HG03460 (cell line): ENCODE measurements around the gene PTPRM.

Experiments used
- ATAC-seq: cut with Tn5 transposase; IDR thresholded peaks from one replicate; pipeline ENCODE4 v1.9.1; 2021; ENCODE audit not compliant: unreplicated experiment

The PTPRM gene

DNA sequence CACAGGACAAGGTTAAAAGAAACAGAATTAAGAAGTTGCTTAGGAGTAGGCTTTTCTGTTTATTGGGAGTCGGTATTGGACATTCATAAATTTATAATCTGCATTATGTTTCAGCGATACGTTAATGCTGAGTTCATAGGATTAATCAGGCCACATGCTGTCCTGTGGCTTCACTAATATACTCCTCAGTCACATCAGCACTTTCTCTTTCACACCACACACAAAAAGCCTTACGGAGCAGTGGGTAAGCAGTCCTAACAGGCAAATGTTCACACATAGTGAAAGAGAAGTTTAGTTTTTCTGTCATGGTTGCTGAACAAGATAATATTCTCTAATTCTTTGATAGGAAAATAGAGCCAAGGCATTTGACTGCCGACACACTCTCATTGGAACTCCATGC is 630.4 kb downstream of the PTPRM start:
- no peak for ATAC-seq

DNA sequence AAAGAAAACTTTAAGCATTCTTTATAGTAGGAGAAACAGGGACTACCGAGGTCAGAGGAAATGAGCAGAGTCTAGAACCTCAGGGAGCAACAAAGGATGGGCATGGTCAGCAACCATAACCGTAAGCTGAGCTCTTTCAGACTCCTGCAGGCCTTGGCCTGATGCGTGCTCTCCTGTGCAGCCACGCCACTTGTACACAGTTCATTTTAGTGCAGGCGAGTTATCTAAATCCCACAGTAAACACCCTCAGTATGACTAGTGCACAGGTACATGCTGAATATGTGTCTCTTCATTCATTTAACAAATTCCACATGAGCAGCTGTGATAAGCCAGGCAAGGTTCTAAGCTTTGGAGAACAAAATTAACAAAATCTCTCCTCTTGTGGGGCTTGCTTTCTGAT is 640.9 kb downstream of the PTPRM start:
- no peak for ATAC-seq

DNA sequence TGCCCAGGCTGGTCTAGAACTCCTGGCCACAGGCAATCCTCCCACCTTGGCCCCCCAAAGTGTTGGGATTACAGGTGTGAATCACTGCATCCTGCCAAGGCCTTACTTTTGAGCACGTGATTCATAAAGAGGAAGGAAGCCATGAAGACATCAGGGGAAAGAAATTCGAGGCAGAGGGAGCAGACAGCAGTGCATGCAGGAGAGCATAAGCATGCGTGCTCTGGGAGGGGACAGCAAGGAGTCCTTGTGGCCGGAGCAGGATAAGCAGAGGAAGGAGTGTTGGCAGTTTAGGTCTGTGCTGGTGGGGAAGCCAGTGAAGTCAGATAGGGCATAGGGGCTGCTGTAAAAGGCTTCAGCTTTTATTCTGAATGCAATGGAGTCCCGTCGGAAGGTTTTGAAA is 641.6 kb downstream of the PTPRM start:
- ATAC-seq = no peak

- ATAC-seq = no peak
Observed at GRCh38 chr18:8212896-8213780, 646.0 kb downstream of the PTPRM start.

- ATAC-seq = no peak
Observed at GRCh38 chr18:8215741-8216140, 648.6 kb downstream of the PTPRM start.

- no peak for ATAC-seq
Observed at GRCh38 chr18:8217051-8217564, 650.0 kb downstream of the PTPRM start.

DNA sequence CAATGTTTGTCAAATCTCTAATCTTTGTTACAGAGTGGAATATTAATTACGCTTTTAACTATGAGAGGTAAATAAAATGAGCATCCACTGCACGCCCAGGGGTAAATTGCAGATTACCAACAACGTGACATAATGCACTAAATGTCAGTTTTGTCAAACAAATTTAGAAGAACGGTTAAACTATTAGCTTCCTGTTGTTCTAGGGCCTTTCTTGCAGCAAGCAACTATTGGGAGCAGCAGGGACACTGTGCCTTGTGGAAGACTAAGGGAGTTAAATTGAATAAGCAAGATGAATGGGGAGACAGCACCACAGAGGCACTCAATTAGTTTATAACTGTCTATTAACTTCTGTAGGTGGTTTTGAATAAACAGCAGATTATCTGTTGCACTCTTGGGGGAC is 651.1 kb downstream of the PTPRM start:
- ATAC-seq = no peak

DNA sequence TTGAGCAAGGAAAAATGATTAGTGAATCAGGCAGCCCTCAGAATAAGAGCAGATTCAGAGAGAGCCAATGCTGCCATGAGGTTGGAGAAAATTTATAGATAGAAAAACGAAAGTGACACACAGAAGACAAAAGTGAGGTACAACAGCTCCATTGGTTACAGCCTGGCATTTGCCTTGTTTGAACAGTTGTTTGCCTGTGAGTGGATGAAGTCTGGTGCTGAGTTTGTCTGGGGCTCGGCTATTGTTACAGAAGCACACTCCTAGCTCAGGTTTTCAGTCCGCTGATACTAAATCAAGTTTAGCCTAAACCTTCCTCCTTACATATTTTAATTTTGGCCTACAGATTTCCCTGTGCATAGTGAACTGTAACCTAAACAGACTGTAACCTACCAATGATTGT is 654.3 kb downstream of the PTPRM start:
- no peak for ATAC-seq

DNA sequence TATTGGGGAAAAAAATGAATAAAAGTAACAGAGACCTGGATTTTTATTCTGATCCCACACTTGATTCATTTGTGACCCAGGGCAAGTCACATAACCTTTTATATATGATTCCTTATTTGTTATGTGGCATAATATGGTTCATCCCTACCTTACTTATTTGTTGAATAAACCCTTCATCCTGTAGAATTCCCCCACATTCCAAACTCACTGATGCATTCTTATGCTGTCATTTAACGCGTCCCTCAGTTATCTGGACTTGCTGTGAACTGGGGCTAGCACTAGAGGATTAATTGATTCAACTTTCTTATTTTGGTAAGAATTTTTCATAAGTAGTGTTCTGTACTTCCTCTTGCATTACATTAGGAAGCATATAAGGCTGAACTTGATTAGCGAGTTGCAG is 657.5 kb downstream of the PTPRM start:
- ATAC-seq = no peak

- no peak for ATAC-seq
Observed at GRCh38 chr18:8229040-8229439, 661.9 kb downstream of the PTPRM start.

GRCh38 chr18:8229787-8230186 is 662.7 kb downstream of the PTPRM start:
- no peak for ATAC-seq

DNA sequence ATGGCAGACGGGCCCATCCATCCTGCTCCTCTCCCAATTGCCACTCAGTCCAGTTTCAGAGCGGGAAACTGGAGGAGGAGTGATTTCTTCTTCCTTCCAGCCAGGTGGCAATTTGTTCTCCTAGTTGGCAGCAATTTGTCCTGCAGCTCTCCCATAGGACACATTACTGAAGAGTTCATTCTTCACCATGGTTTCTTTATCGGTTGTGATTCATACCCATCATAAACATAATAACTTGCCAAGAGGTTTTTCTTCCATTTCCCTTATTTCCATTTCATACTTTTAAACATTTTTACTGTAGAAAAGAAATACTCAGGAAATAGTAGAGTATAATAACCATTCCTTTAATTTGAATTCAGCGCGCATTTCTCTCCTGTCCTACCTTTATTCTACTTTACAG is 664.2 kb downstream of the PTPRM start:
- no peak for ATAC-seq

- ATAC-seq = no peak
Observed at GRCh38 chr18:8232791-8233190, 665.7 kb downstream of the PTPRM start.

- ATAC-seq = no peak
Observed at GRCh38 chr18:8235894-8236293, 668.8 kb downstream of the PTPRM start.

DNA sequence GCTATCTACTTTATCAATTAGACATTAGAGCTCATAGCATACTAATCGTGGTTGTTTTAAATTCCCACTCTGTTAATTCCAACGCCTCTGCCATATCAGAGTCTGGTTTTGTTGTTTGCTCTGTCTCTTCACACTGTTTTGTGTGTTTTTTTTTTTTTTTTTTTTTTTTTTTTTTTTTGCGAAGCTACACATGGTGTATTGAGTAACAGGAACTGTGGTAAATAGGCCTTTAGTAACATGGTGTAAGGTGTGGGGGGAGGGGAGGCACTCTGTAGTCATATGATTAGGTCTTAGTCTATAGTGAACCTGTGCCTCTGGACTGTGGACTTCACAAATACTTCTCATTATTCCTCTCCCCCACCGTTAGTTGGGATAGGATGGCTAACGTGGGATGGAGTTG is 671.4 kb downstream of the PTPRM start:
- no peak for ATAC-seq

DNA sequence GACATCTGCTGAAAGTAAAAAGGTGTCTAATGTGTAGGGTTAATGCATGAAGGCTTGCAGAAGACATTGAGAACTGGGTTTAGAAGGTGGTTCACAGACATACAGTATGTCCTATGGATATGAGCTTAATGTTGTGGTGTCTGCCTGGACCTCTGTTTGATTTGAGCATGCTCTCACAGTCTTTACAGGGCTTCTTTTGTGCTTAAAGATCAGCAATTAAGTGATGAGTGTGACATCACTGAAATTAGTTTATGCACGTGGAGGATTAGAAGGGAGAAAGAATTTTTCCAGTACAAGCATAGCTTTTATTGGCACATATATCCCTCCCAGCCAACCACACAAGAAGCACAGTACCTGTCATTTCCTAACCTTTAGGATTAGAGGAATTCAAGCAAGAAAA is 674.6 kb downstream of the PTPRM start:
- no peak for ATAC-seq

DNA sequence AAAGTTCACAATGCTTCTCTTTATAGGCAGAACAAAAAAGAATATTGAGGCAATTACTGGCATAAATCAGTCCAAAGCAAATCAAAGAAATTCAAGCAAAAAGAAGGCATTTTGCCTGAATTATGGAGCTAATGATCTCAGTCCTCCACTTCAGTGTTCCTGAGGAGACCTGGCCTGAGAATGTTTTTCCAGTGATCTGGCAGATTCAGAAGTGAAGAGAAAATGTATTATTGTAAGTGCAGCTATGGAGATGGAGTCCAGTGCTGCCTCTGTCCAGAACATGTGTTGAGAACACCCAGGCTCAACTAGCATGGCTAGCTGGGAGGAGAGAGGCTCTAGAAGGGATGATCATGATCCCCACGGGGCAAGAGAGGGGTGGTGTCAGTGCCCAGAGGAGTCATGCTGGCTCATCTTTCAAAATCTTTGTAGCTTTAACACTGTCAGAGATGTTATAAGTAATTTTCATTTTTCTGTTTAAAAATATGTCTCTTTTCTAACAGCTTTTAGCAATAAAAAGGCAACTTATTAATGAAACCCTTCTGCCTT is 675.1 kb downstream of the PTPRM start:
- ATAC-seq = no peak

- no peak for ATAC-seq
Observed at GRCh38 chr18:8247700-8248099, 680.6 kb downstream of the PTPRM start.

DNA sequence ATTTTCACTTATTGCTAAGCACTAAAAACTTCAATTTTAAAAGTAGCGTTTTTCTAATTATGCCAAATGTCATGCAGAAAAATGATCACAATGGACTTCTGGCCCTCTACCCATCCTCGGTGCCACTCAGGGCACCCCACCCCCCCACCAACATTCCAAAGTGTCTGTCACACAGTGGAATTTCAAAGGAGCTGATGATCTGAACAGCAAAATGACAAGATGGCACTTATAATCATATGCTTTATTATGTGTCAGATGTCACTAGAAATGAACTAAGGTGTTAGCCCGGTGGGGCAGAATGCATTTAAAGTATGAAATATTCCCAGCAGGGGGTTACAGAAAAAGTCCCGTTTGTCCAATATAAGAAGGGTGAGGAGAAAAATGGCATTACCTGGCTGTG is 681.5 kb downstream of the PTPRM start:
- no peak for ATAC-seq

DNA sequence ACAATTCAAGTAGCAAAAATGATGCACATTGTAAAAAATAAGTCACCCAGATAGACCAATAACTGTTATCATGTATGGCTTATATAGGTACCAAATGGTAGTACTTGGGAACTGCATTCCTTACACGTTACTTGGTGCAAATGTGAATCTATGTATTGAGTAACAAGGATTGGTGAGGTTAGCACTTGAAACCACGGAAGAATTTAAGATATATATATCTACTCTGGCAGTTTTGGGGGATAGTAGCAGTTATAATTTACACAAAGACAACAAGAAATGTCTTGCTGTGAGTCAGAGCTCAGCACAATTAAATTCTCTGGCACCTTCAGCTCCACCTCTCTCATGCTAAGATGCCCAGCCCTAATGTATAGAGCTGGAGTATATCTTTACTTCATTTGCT is 682.7 kb downstream of the PTPRM start:
- ATAC-seq = no peak

- ATAC-seq = no peak
Observed at GRCh38 chr18:8252371-8252770, 685.3 kb downstream of the PTPRM start.

DNA sequence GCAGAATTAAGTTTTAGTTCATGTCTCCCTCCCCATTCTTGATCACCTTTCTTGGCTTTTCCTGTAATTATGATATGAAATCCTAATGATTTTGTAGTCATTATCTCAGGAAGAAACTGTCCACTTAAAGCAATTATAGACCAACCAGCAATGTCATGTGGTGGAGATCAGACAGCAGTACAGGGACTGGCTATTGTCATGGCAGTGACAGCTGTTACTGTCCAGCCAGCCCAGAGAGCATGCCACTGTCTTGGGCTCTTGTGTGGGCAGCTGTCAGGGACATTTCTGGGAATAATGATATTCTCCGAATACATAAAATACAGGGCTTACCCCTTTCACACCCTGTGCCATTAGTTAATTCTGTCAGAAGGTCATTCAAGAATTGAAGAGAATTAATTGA is 686.8 kb downstream of the PTPRM start:
- no peak for ATAC-seq

GRCh38 chr18:8254654-8255053 is 687.5 kb downstream of the PTPRM start:
- no peak for ATAC-seq
